Measurements from ENCODE around the gene CITED4.
A peak's percentile ranks its signal among the peaks of the same experiment; 100 is the strongest.

Gene CITED4

DNA sequence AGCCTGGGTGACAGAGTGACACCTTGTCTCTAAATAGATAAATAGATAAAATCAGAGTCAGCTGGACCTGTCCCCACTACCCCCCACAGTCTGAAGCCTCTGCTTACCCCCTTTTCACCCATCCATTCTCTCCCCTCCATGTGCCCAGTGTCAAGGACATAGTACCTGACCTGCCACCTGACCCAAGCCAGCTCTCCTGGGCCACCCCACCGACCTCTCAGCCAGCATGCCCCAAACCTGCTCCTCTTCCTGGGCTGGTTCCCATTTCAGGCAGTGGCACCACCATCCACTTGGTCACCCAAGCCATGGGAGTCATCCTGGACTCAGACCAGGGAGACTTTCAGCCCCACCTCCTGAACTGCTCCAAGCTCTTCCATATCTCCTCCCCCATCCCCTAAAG, 28.2 kb downstream of the CITED4 start:
- DNase-seq (ENCODE audit: low spot score): no peak

DNA sequence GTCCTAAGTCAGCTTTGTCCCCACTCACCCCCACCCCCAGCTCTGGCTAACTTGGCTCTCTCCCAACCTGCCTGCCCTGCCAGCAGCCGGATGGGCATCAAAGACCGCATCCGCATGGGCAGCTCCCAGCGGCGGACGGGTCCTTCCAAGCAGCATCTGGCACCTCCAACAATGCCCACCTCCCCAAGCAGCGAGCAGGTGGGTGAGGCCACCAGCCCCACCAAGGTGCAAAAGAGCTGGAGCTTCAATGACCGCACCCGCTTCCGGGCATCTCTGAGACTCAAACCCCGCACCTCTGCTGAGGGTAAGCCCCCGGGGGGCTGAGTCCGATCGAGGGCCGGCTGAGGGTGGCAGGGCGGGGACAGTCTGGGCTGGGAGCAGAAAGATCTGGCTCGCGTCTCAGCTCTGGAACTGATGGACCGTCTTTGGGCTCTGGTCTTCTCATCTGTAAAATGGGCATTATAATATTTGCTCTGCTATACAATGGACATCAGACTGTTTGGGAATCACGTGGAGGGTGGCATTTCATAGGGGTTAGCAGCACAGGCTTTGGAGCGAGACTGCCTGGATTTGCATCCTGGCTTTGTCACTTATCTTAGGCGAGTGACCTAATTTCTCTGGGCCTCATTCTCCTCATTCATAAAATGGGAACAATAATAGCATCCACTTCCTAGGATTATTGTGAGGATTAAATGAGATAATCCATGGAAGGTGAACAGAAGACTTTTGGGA, 31.0 kb downstream of the CITED4 start:
- DNase-seq (ENCODE audit: low spot score): no peak

DNA sequence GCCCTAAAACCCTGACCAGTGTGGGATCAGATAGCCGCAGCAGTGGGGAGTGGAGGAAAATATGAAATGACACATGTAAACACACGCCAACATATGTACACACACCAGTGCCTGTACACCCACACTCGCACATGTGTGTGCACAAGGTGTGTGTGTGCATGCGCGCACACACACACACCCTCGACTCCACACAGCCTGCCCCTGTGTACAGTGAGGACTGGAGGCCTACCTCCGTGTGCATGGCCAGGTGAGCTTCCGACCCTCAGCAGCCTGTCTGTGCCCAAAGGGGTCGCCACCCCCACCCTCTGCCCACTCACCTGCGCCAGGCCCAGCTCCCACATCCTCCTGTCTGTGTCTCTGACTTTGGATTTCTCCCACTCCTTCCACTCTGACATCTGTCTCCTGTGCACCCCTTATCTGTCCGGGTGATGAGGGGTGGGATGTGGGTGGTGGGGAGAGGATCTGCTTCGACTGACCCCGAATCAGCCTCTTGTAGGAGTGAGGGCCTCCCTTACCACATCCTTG, 31.7 kb downstream of the CITED4 start:
- no peak for DNase-seq (ENCODE audit: low spot score)

- no peak for DNase-seq (ENCODE audit: low spot score)
Observed at GRCh38 chr1:40829631-40830245, 32.4 kb downstream of the CITED4 start.

DNA sequence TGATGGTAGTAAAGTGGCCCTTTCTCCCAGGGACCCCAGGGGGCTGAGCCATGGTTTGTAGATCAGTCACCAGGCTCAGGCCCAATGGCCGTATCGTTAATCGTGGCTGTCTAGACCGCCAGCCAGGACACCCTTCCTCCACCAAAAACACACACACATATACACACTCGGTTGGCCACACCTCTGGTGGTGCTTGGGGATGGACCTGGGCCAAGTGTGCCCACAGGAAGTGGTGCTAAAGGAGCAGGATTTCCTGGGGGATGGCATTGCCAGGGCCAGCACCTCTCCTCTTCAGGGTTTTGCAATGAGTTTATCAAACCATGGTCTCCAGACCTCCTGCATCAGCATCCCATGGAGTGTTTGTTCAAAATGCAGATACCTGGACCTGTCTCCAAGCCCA, 36.2 kb downstream of the CITED4 start:
- DNase-seq (ENCODE audit: low spot score): no peak

DNA sequence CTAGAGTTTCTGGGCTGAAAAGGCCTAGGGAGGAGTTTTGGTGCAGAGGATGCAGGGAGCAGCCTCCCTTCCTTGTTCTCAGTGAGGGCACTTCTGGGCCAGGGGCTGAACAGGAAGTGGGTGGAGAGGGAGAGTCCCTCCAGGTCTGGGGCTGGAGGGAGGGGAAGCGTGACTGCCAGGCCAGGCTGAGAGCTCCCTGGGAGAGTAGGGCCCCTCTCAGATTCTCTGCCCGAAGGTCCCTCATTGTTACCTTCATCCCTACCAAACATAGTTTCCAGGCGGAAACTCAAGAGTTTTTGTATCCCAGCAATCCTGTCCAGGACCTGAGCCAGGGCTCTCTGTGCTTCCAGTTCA, 36.8 kb downstream of the CITED4 start:
- no peak for DNase-seq (ENCODE audit: low spot score)

- DNase-seq (ENCODE audit: low spot score): peak; percentile 53
Observed at GRCh38 chr1:40824591-40825434, 37.4 kb downstream of the CITED4 start.

DNA sequence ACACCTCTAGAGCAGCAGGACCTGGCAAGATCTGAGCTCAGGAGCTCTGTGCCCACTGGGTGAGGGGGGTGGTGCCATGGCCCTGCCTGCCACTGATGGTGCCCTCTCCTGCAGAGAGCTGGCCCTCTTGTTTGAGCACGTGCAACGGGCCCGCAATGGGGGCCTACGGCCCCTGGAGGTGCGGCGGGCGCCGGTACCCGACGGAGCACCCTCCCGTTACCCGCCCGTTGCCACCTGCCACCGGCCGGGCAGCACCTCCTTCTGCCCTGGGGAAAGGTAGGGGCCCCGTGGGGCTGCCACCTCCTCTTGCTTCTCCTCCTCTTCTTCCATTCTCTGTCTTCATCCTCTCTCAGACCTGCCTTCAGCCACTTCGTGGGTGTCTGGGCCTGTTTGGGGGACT, 38.2 kb downstream of the CITED4 start:
- DNase-seq (ENCODE audit: low spot score): no peak

GRCh38 chr1:40823345-40823744, 38.8 kb downstream of the CITED4 start:
- DNase-seq (ENCODE audit: low spot score): no peak

GRCh38 chr1:40822890-40823289, 39.3 kb downstream of the CITED4 start:
- DNase-seq (ENCODE audit: low spot score): no peak

DNA sequence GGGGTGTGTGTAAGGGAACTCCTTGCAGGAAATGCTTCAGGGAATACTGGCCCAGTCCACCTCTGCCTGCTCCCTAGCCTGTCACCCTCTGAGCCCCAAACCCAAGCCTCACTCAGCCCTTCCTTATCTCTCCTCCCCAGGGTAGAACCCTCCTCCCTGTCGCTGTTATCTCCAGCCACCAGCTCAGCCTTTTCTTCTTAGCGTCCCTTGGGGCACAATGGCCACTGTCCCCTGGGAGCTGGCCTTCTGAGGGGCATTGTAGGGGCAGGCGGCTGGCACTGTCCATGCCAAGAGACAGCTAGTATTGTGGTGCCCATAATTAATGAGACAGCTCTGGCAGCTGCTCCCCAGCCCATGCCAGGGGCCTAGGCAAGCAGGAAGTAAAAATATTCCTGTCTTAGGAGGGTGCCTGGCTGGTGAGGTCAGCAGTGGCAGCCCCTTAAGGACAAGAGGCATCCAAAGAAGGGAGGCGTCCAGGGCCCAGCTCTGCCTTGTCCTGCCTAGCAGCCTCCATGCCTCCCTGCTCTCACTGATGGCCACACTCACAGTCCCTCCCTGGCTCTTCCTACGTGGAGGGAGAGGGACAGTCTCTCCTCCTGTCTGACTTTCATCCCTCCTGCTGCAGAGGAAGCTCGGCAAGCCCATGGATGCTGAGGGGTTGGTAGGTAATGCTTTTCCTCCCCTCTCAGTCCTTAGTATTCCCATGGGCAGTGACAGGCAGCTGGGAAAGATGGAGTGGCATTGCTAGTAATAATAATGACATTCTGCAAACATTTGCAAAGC, 41.1 kb downstream of the CITED4 start:
- no peak for DNase-seq (ENCODE audit: low spot score)

- DNase-seq (ENCODE audit: low spot score): no peak
Observed at GRCh38 chr1:40820251-40820797, 41.8 kb downstream of the CITED4 start.

GRCh38 chr1:40819101-40819500, 43.1 kb downstream of the CITED4 start:
- DNase-seq (ENCODE audit: low spot score): no peak

GRCh38 chr1:40818264-40818961, 43.8 kb downstream of the CITED4 start:
- peak; percentile 73 for DNase-seq (ENCODE audit: low spot score)

DNA sequence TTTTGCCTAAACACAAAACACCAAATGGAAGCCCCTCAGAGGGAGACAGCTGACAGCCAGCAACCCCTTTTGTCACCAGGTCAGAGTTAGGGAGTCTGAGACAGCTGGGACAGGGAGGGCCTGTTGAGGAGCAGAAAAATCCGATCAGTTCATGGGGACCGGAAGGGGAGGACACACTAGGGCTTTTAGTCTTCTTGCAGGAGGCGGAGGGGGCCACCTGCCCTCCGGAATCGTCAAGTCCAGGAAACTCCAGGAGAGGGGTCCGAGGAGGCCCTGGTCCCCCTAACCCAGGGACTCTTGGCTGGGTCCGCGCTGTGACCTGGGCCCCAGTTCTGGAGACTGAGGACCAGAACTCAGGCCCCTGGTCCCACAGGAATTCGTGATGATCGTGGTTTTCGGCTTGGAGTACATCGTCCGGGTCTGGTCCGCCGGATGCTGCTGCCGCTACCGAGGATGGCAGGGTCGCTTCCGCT, 44.3 kb downstream of the CITED4 start:
- DNase-seq (ENCODE audit: low spot score): no peak

DNA sequence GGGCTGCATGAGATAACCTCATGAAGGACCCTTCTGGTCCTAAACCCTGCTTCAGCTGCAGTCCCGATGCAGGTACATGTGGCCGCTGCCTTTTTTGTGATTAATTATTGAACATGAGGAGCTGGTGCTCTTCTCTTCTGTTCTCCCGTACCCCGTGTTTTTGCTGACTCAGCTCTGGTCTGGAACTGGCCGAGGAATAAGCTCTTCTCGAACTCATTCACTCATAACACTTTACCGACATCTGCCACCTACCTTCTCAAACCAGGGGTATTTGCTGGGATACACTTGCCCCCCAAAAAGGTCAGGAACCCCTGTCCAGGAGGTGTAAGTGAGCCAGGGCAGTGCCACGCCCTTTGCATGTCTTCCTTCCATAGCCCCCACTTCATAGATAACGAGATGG, 46.7 kb downstream of the CITED4 start:
- DNase-seq (ENCODE audit: low spot score): no peak
